ENCODE data around the gene LDLRAD4. TPM values are rescaled to one million over a fixed set of nuclear protein-coding genes. Genes with fewer than 3 reads are reported as not detected.

Gene LDLRAD4
- total RNA-seq, 1 donor from 2014 or later = 30.5 TPM

- no peak for DNase-seq (ENCODE audit: low spot score)
- Mint-ChIP-seq H3K4me1 (ENCODE audit: low read depth) (peaks cover 24% of the 10 kb centered on the region), H3K27ac (no peak overlapping the region), H3K4me3 (ENCODE audit: low read depth) (no peak overlapping the region), H3K9me3 (no peaks in the 10 kb centered on the region), H3K36me3 (ENCODE audit: low read depth) (no peaks in the 10 kb centered on the region), H3K27me3 (ENCODE audit: low read depth) (peaks cover 24% of the 10 kb centered on the region)
- intact Hi-C loops (cut with micrococcal nuclease) = no loop called here
Observed at GRCh38 chr18:13184396-13184795, 34.2 kb upstream of the LDLRAD4 start.

- DNase-seq (ENCODE audit: low spot score) = no peak
- intact Hi-C loops (cut with micrococcal nuclease) = no loop called here
- Mint-ChIP-seq H3K4me1 (ENCODE audit: low read depth) (peaks cover 12% of the 10 kb centered on the region), H3K27me3 (ENCODE audit: low read depth) (peaks cover 24% of the 10 kb centered on the region), H3K36me3 (ENCODE audit: low read depth) (no peaks in the 10 kb centered on the region), H3K4me3 (ENCODE audit: low read depth) (no peak overlapping the region), H3K9me3 (no peaks in the 10 kb centered on the region), H3K27ac (no peak overlapping the region)
Observed at GRCh38 chr18:13185675-13186198, 32.8 kb upstream of the LDLRAD4 start.

GRCh38 chr18:13186687-13187086 is 31.9 kb upstream of the LDLRAD4 start:
- Mint-ChIP-seq H3K27me3 (ENCODE audit: low read depth) (peaks cover 23% of the 10 kb centered on the region), H3K4me3 (ENCODE audit: low read depth) (no peak overlapping the region)

GRCh38 chr18:13187498-13187897 is 31.1 kb upstream of the LDLRAD4 start:
- no peaks in the 10 kb centered on the region for H3K4me1 Mint-ChIP-seq (ENCODE audit: low read depth)
- H3K36me3 Mint-ChIP-seq (ENCODE audit: low read depth) = no peaks in the 10 kb centered on the region
- no peak overlapping the region for H3K4me3 Mint-ChIP-seq (ENCODE audit: low read depth)
- H3K27me3 Mint-ChIP-seq (ENCODE audit: low read depth) = peaks cover 20% of the 10 kb centered on the region
- H3K9me3 Mint-ChIP-seq = no peaks in the 10 kb centered on the region
- no peak overlapping the region for H3K27ac Mint-ChIP-seq
- intact Hi-C loops (cut with micrococcal nuclease) = no loop called here
- DNase-seq (ENCODE audit: low spot score) = no peak

More at GRCh38 chr18:13186687-13187086, 31.9 kb upstream of the LDLRAD4 start:
- Mint-ChIP-seq H3K4me1 (ENCODE audit: low read depth) (peaks cover 4% of the 10 kb centered on the region), H3K27ac (no peak overlapping the region), H3K9me3 (no peaks in the 10 kb centered on the region), H3K36me3 (ENCODE audit: low read depth) (no peaks in the 10 kb centered on the region)
- intact Hi-C loops (cut with micrococcal nuclease) = no loop called here
- no peak for DNase-seq (ENCODE audit: low spot score)

GRCh38 chr18:13191031-13191430 is 27.5 kb upstream of the LDLRAD4 start:
- no peak for DNase-seq (ENCODE audit: low spot score)
- Mint-ChIP-seq H3K27me3 (ENCODE audit: low read depth) (peaks cover 21% of the 10 kb centered on the region), H3K27ac (no peak overlapping the region), H3K4me3 (ENCODE audit: low read depth) (no peak overlapping the region), H3K9me3 (no peaks in the 10 kb centered on the region), H3K36me3 (ENCODE audit: low read depth) (no peaks in the 10 kb centered on the region), H3K4me1 (ENCODE audit: low read depth) (no peaks in the 10 kb centered on the region)
- intact Hi-C loops (cut with micrococcal nuclease) = no loop called here

GRCh38 chr18:13191779-13192178 is 26.8 kb upstream of the LDLRAD4 start:
- Mint-ChIP-seq H3K36me3 (ENCODE audit: low read depth) (no peaks in the 10 kb centered on the region), H3K4me3 (ENCODE audit: low read depth) (no peak overlapping the region), H3K27me3 (ENCODE audit: low read depth) (peaks cover 23% of the 10 kb centered on the region), H3K27ac (no peak overlapping the region), H3K9me3 (no peaks in the 10 kb centered on the region), H3K4me1 (ENCODE audit: low read depth) (no peaks in the 10 kb centered on the region)
- no peak for DNase-seq (ENCODE audit: low spot score)
- intact Hi-C loops (cut with micrococcal nuclease) = no loop called here

- intact Hi-C loops (cut with micrococcal nuclease) = no loop called here
- Mint-ChIP-seq H3K27me3 (ENCODE audit: low read depth) (peaks cover 25% of the 10 kb centered on the region), H3K27ac (no peak overlapping the region), H3K36me3 (ENCODE audit: low read depth) (peaks cover under 1% of the 10 kb centered on the region), H3K4me3 (ENCODE audit: low read depth) (no peak overlapping the region), H3K4me1 (ENCODE audit: low read depth) (no peaks in the 10 kb centered on the region), H3K9me3 (no peaks in the 10 kb centered on the region)
- DNase-seq (ENCODE audit: low spot score) = no peak
Observed at GRCh38 chr18:13192970-13193369, 25.6 kb upstream of the LDLRAD4 start.

GRCh38 chr18:13194239-13194638 is 24.3 kb upstream of the LDLRAD4 start:
- Mint-ChIP-seq H3K27ac (no peak overlapping the region), H3K4me3 (ENCODE audit: low read depth) (no peak overlapping the region), H3K9me3 (peaks cover 7% of the 10 kb centered on the region), H3K36me3 (ENCODE audit: low read depth) (peaks cover 7% of the 10 kb centered on the region), H3K27me3 (ENCODE audit: low read depth) (peaks cover 30% of the 10 kb centered on the region), H3K4me1 (ENCODE audit: low read depth) (no peaks in the 10 kb centered on the region)
- intact Hi-C loops (cut with micrococcal nuclease) = no loop called here
- DNase-seq (ENCODE audit: low spot score) = no peak

- no peak for DNase-seq (ENCODE audit: low spot score)
- intact Hi-C loops (cut with micrococcal nuclease) = no loop called here
- no peaks in the 10 kb centered on the region for H3K4me1 Mint-ChIP-seq (ENCODE audit: low read depth)
- H3K36me3 Mint-ChIP-seq (ENCODE audit: low read depth) = peaks cover 10% of the 10 kb centered on the region
- no peak overlapping the region for H3K4me3 Mint-ChIP-seq (ENCODE audit: low read depth)
- no peak overlapping the region for H3K27ac Mint-ChIP-seq
- H3K9me3 Mint-ChIP-seq = peaks cover 25% of the 10 kb centered on the region
- peaks cover 29% of the 10 kb centered on the region for H3K27me3 Mint-ChIP-seq (ENCODE audit: low read depth)
Observed at GRCh38 chr18:13198701-13199100, 19.9 kb upstream of the LDLRAD4 start.

- Mint-ChIP-seq H3K36me3 (ENCODE audit: low read depth) (peaks cover 10% of the 10 kb centered on the region), H3K4me3 (ENCODE audit: low read depth) (no peak overlapping the region), H3K27ac (no peak overlapping the region), H3K27me3 (ENCODE audit: low read depth) (peaks cover 31% of the 10 kb centered on the region), H3K4me1 (ENCODE audit: low read depth) (no peaks in the 10 kb centered on the region), H3K9me3 (peaks cover 25% of the 10 kb centered on the region)
- intact Hi-C loops (cut with micrococcal nuclease) = no loop called here
- no peak for DNase-seq (ENCODE audit: low spot score)
Observed at GRCh38 chr18:13199169-13199568, 19.4 kb upstream of the LDLRAD4 start.

GRCh38 chr18:13201292-13201691 is 17.3 kb upstream of the LDLRAD4 start:
- intact Hi-C loops (cut with micrococcal nuclease) = no loop called here
- no peak overlapping the region for H3K4me3 Mint-ChIP-seq (ENCODE audit: low read depth)
- H3K27me3 Mint-ChIP-seq (ENCODE audit: low read depth) = peaks cover 36% of the 10 kb centered on the region

GRCh38 chr18:13202571-13202970 is 16.0 kb upstream of the LDLRAD4 start:
- Mint-ChIP-seq H3K36me3 (ENCODE audit: low read depth) (peaks cover 10% of the 10 kb centered on the region), H3K27me3 (ENCODE audit: low read depth) (peaks cover 43% of the 10 kb centered on the region), H3K27ac (no peak overlapping the region), H3K4me3 (ENCODE audit: low read depth) (no peak overlapping the region), H3K4me1 (ENCODE audit: low read depth) (peaks cover 6% of the 10 kb centered on the region), H3K9me3 (peaks cover 25% of the 10 kb centered on the region)
- intact Hi-C loops (cut with micrococcal nuclease) = no loop called here
- no peak for DNase-seq (ENCODE audit: low spot score)

More at GRCh38 chr18:13201292-13201691, 17.3 kb upstream of the LDLRAD4 start:
- no peak overlapping the region for H3K27ac Mint-ChIP-seq
- no peak for DNase-seq (ENCODE audit: low spot score)
- no peaks in the 10 kb centered on the region for H3K4me1 Mint-ChIP-seq (ENCODE audit: low read depth)
- H3K36me3 Mint-ChIP-seq (ENCODE audit: low read depth) = peaks cover 10% of the 10 kb centered on the region
- peaks cover 25% of the 10 kb centered on the region for H3K9me3 Mint-ChIP-seq

- Mint-ChIP-seq H3K27me3 (ENCODE audit: low read depth) (peaks cover 42% of the 10 kb centered on the region), H3K4me1 (ENCODE audit: low read depth) (peaks cover 12% of the 10 kb centered on the region), H3K27ac (no peak overlapping the region), H3K9me3 (peaks cover under 1% of the 10 kb centered on the region), H3K4me3 (ENCODE audit: low read depth) (no peak overlapping the region), H3K36me3 (ENCODE audit: low read depth) (no peaks in the 10 kb centered on the region)
- intact Hi-C loops (cut with micrococcal nuclease) = no loop called here
- no peak for DNase-seq (ENCODE audit: low spot score)
Observed at GRCh38 chr18:13206301-13206700, 12.3 kb upstream of the LDLRAD4 start.

GRCh38 chr18:13207294-13207693 is 11.3 kb upstream of the LDLRAD4 start:
- Mint-ChIP-seq H3K4me3 (ENCODE audit: low read depth) (no peak overlapping the region), H3K27ac (no peak overlapping the region), H3K27me3 (ENCODE audit: low read depth) (peaks cover 44% of the 10 kb centered on the region), H3K9me3 (no peaks in the 10 kb centered on the region), H3K4me1 (ENCODE audit: low read depth) (peaks cover 12% of the 10 kb centered on the region), H3K36me3 (ENCODE audit: low read depth) (no peaks in the 10 kb centered on the region)
- DNase-seq (ENCODE audit: low spot score) = no peak
- intact Hi-C loops (cut with micrococcal nuclease) = no loop called here
